Stimulated activated CD4-positive, alpha-beta T cell treated with anti-CD3 and anti-CD28 coated beads, TNF-alpha, amount 100 ng/mL, for 48 hours (primary cell): ENCODE measurements around the gene OR2AG1.
"Not testable (repeated sequence)": the region's sequence is repeated elsewhere in the genome, so short reads cannot be mapped to it uniquely, and the experiment has no call there.

Source experiments
- DNase-seq, 3 donors: peaks; one replicate each; pipeline ENCODE4 v3.0.0-alpha.2; 2020; ENCODE audit warnings: low read depth in 3 of 3

The OR2AG1 gene

DNA sequence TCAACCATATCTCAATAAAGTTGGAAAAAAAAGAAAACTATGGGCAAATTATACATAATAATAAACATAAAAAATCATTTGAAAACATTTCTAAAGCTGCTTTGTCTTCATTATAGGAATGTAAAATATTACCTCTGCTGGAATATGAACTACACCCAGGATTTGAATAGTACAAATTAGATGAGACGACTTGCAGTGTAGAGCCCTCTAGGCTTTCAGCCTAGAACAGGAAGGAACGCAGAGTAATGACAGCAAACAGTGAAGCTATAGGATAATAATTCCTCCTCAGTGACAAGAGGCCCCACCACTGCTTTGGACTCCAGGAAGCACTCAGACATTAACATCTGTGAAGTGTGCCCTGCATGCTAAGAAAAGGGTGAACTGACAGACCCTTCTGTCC, 7.7 kb downstream of the OR2AG1 start:
- DNase-seq: no peak

DNA sequence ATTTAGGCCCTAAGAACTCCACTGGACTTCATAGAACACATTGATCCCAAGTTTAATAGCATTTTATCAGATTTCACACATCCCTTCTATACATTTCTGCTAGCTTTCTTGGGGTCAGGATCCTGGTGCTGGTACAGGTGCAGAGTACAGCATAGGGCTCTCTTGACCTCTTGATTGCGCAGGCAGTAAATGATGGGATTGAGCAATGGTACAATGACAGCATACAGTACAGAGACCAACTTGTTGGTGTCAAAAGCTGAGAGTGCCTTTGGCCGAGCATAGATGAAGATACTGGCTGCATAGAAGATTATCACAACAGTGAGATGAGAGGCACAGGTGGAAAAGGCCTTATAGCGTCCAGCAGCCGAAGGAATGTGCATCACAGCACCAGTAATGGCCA, 11.8 kb downstream of the OR2AG1 start:
- no peak for DNase-seq

DNA sequence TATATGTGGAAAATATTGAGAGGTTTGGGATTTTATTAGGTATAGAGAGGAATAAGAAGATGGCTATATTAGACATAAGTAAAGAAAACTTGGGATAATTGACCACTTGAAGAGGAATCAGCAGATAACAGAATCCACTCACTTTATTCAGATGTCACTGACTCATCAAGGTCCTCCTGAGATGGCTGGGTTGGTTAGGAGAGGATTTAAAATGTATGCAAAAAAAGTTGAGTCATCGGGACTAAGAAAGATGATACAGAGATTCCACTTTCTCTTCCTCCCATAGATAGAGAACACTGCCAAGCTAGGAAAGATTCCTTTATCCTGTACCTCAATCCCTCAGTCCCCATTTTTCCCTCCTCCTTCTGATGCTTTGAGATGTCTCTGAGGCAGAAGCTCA, 16.6 kb downstream of the OR2AG1 start, which contains the start of gene OR6A2:
TSS of gene OR6A2 (minus strand) at position 288 of the 400 bp plus-strand sequence. CDS start 3,981 bp downstream, outside the sequence.
- DNase-seq: no peak

DNA sequence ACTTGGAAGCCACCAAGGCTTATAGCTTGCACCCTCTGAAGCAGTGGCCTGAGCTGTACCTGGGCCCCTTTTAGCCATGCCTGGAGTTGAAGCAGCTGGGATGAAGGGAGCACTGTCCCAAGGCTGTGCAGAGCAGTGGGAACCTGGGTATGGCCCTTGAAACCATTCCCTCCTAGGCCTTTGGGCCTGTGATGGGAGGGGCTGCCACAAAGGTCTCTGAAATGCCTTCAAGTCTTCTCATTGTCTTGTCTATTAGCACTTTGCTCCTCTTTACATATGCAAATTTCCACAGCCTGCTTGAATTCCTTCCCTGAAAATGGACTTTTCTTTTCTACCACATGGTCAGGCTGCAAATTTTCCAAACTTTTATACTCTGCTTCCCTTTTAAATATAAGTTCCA, 18.3 kb downstream of the OR2AG1 start:
- not testable (repeated sequence) for DNase-seq

DNA sequence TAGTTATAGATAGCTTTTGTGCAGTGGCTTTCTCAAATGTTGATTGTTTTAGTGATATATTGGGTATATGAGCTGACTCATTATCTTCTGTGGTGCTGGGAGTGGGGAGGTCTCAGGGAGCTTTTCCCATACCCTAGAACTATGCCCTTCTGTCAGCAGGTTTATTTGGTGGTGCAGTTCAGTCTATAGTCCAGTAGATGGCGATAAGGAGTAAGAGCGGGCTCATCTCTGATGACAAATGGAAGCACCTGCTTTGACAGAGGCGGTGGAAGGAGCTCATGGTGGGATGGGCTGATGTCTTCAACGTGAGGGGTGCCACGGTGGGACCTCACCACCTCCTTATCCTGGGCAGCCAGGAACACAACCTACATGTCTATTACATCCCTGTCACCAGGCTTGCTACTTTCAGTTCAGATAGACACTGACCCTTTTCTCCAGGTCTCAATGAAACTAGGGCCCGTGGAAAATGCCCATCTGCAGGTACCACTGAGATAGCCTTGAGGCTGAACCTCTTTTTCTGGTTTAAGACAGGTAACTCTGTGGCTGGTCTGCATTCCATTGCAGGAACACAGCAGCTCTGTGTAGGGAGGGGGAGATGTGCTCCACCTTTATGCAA, 29.7 kb downstream of the OR2AG1 start:
- DNase-seq: peak in 2 of 3 donors; percentile 10 to 13

DNA sequence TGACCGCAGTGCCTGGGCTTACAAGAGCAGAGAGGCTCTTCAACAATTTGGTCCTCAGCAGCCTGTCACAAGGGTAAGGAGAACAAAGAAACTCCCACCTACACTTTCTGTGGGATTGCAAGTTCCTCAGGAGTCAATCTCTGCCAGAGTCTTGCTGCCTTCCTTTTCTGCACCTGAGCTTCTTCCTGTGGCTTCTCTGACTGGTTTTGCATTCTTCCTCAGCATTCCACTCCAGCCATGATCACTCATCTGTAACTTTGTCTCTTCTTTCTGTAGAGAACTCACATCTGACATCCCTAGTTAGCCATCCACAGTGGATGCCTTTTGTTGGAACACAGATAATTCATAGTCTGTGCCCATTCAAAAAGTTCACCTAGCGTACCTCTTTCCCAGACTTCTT, 30.8 kb downstream of the OR2AG1 start:
- DNase-seq: no peak

DNA sequence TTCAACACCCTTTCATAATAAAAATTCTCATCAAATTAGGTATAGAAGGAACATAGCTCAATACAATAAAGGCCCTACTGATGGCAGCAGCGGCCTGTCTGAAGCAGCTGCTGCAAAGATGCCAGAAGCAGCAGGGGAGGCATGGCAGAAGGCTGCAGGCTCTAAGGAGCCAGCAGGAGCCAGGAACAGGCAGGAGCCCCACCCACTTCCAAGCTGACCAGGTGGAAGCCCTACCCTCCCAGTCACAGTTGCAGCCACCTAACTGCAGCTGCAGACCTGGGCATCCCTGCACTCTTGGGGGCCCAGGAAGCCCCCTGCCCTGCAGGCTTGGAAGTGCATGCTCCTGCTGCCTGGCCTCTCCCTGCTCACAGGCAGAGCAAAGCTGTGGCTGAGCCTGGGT, 34.9 kb downstream of the OR2AG1 start:
- DNase-seq: no peak

DNA sequence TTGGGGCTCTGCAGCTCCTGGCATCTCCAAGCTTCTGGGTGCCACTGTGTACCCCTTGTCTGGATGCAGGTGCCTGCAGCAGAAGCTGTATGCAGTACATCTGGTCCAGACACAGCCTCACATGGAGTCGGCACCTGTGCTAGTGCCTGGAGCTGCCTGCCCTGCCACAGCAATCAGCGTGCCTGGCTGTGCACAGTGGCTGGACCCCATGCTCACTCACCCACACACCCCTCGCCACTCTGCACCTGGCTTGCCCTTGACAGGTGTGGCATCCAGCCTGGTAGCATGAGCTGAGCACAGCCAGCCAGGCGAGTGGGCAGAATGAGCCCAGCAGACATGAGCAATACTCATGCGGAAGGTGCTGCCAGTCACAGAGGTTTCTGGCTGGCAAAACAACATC, 36.1 kb downstream of the OR2AG1 start:
- no peak for DNase-seq

DNA sequence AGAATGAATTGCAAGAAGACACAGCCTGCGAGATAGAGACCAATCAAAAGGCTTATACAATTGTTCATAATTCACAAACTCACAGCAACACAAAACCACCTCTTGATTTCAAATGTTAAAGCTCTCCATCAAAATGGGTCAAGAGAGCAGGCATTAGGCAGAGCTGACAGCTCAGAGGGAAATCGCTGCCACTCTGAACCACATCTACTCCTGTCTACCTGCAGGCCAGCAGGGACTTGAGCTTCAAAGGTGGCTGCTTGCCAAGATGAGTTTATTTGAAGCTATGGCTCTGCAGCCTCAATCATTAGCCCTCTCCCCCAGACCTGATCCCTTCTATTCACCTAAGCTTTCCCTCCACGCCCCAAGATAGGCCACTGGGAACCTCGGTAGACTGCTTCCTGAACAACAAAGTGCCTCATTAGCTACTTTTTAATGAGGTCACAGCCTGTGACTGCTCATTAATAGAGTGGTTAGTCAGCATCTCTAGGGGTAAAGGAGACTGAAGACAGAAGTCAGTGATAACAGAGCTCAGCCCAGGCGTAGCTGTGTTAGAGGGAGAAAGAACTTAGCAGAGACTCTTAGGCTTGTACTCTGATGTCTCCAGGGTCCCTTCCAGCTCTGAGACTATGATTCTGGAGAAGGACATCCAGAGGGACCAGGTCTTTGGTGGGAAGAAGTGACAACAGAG, 41.5 kb downstream of the OR2AG1 start:
- DNase-seq: no peak

DNA sequence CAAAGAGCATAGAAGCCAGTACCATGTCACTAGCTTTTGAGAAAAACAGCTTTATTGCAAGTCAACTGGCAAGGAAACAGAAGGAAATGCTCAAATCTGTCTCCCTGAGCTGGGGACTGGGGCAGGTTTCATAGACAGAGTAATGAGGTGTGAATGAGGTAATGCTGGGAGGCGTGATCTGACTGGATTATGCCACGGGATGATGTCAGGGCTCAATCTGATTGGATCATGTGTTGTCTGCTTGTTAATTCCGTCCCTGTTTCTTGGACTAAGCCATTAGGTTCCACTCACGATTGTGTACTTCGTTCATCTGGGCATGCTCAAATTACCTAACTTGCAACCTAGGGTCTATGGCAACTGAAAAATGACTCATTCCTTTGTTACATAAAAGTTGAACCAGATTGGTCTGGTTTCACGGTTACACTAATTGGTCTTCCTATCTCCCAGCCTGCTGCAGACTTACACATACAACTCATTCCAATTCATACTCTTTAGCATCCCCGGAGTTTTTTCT, 42.5 kb downstream of the OR2AG1 start:
- DNase-seq: no peak

DNA sequence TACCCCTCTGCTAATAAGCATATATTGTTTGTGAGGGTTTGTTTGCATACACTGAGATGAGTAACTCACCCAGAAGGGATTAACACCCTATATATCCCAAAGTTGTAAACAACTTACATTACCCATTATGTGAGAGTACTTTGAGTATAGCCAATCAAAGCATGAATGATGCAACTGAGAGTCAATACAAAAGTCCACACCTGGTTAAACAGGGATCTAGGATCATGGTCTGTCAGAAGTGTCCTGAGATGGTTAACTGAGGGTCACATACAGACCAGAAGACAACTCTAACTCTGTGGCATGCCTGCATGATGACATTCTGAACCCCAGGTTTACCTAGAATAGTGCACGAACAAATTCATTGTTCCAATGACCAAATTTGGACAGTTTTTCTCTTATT, 45.3 kb downstream of the OR2AG1 start:
- DNase-seq: no peak

DNA sequence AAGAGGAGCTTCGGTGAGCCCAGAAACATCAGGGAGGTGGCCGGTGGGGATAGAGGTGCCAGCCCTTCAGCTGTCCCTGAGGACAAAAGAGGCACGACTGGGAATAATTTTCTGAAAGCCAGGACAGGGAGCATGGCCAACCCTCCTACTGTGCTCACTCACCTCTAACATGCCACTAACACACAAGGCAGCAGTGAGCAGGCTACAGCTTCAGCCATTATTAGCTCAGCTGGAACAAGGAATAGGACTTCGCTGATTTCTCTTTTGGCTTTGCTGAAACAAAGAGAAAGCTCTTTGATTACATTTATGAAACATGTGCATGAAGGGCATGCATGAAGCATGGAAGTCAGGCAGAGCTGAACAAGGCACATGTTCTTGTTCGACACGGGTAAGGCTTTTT, 50.5 kb downstream of the OR2AG1 start:
- no peak for DNase-seq

DNA sequence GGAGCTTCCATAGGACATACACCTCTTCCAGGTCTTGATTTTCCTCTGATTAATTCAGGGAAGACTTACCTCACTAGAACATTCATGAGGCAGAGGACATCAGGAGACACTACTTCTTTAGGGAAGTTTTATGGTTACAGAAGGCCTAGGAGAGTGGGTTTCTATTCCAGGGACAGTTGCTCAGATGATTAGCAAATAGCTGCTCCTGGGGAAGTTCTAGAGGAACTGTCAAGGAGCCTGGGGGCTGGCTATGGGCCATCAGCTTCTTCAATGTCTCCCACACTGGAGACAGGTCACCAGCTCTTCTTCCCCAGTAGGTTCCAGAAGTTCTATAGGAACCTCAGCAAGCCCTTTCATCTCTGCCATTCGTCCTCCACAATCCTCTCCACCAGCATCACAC, 51.2 kb downstream of the OR2AG1 start:
- no peak for DNase-seq
